SK-N-SH treated with all-trans-retinoic acid at 6 μM for 48 hours (cell line): ENCODE measurements around the gene CHP1.
A peak's percentile ranks its signal among the peaks of the same experiment; 100 is the strongest.

Experiments used
- ATAC-seq: fragments of 200-7000 bp; cut with Tn5 transposase; 3 replicates; pipeline ENCODE4 v1.9.1; 2020; ENCODE audit warnings: mild to moderate bottlenecking, moderate library complexity
- ARNTL ChIP-seq: fragments of 450-650 bp; formaldehyde crosslinking; IDR thresholded peaks from 2 replicates; pipeline ENCODE4 v1.5.0; 2020; ENCODE audit warnings: low read depth, mild to moderate bottlenecking, moderate library complexity, borderline replicate concordance
- BACH2 ChIP-seq: fragments of 250-450 bp; sonication (Bioruptor Pico); IDR thresholded peaks from 2 replicates; pipeline ENCODE4 v1.9.0; 2021; ENCODE audit warnings: mild to moderate bottlenecking, borderline replicate concordance
- CSDC2 ChIP-seq: fragments of 250-450 bp; sonication (Bioruptor Pico); IDR thresholded peaks from 2 replicates; pipeline ENCODE4 v1.5.0; 2020; ENCODE audit warnings: mild to moderate bottlenecking, moderate library complexity
- ESRRG ChIP-seq: fragments of 250-450 bp; sonication (Bioruptor Pico); IDR thresholded peaks from 2 replicates; pipeline ENCODE4 v1.6.1; 2021; ENCODE audit warnings: mild to moderate bottlenecking
- ISL1 ChIP-seq: fragments of 250-450 bp; sonication (Bioruptor Pico); IDR thresholded peaks from 2 replicates; pipeline ENCODE4 v2.1.2; 2022; ENCODE audit warnings: mild to moderate bottlenecking, moderate library complexity
- PPARA ChIP-seq: fragments of 250-450 bp; sonication (Bioruptor Pico); IDR thresholded peaks from 2 replicates; pipeline ENCODE4 v1.5.0; 2020; ENCODE audit warnings: mild to moderate bottlenecking, borderline replicate concordance
- RARB ChIP-seq: fragments of 250-450 bp; sonication (Bioruptor Pico); IDR thresholded peaks from 2 replicates; pipeline ENCODE4 v1.8.0; 2021; ENCODE audit warnings: mild to moderate bottlenecking, moderate library complexity
- SNAI2 ChIP-seq: fragments of 250-450 bp; sonication (Bioruptor Pico); IDR thresholded peaks from 2 replicates; pipeline ENCODE4 v1.5.0; 2020; ENCODE audit warnings: mild to moderate bottlenecking, moderate library complexity
- TCF4 ChIP-seq: fragments of 250-450 bp; sonication (Bioruptor Pico); IDR thresholded peaks from 2 replicates; pipeline ENCODE4 v1.8.0; 2021; ENCODE audit warnings: mild to moderate bottlenecking, moderate library complexity, borderline replicate concordance
- TOX ChIP-seq: fragments of 250-450 bp; sonication (Bioruptor Pico); IDR thresholded peaks from 2 replicates; pipeline ENCODE4 v1.8.0; 2021; ENCODE audit warnings: mild to moderate bottlenecking, moderate library complexity, borderline replicate concordance
- ZC3H10 ChIP-seq: fragments of 250-450 bp; sonication (Bioruptor Pico); IDR thresholded peaks from 2 replicates; pipeline ENCODE4 v1.5.1; 2021; ENCODE audit warnings: mild to moderate bottlenecking, moderate library complexity
- ZFP3 ChIP-seq: fragments of 250-450 bp; sonication (Bioruptor Pico); IDR thresholded peaks from 2 replicates; pipeline ENCODE4 v1.5.0; 2020; ENCODE audit warnings: mild to moderate bottlenecking, moderate library complexity
- ZFP30 ChIP-seq: fragments of 450-650 bp; formaldehyde crosslinking; IDR thresholded peaks from 2 replicates; pipeline ENCODE4 v1.5.0; 2022; ENCODE audit warnings: mild to moderate bottlenecking, moderate library complexity
- ZNF565 ChIP-seq: fragments of 450-650 bp; formaldehyde crosslinking; conservative IDR thresholded peaks from 2 replicates; pipeline ENCODE4 v1.5.0; 2020; ENCODE audit warnings: low read depth, mild to moderate bottlenecking, moderate library complexity
- ZNF70 ChIP-seq: fragments of 450-650 bp; formaldehyde crosslinking; IDR thresholded peaks from 2 replicates; pipeline ENCODE4 v1.5.0; 2020; ENCODE audit warnings: mild to moderate bottlenecking, moderate library complexity
- ZNF8 ChIP-seq: fragments of 450-650 bp; formaldehyde crosslinking; IDR thresholded peaks from 2 replicates; pipeline ENCODE4 v1.5.0; 2020; ENCODE audit warnings: mild to moderate bottlenecking, moderate library complexity
- TF ChIP-seq, protein P1 (sequence below): fragments of 250-450 bp; sonication (Bioruptor Pico); IDR thresholded peaks from 2 replicates; pipeline ENCODE4 v1.5.1; 2021; ENCODE audit warnings: mild to moderate bottlenecking, moderate library complexity
- TF ChIP-seq, protein P2 (sequence below): fragments of 250-450 bp; sonication (Bioruptor Pico); IDR thresholded peaks from 2 replicates; pipeline ENCODE4 v1.8.0; 2020; ENCODE audit warnings: mild to moderate bottlenecking, moderate library complexity, borderline replicate concordance
- TF ChIP-seq, protein P3 (sequence below): fragments of 250-450 bp; sonication (Bioruptor Pico); IDR thresholded peaks from 2 replicates; pipeline ENCODE4 v1.5.0; 2020; ENCODE audit warnings: mild to moderate bottlenecking, moderate library complexity
- TF ChIP-seq, protein P4 (sequence below): fragments of 250-450 bp; sonication (Bioruptor Pico); IDR thresholded peaks from 2 replicates; pipeline ENCODE4 v1.5.1; 2020; ENCODE audit warnings: low read depth, mild to moderate bottlenecking, moderate library complexity

The CHP1 gene

DNA sequence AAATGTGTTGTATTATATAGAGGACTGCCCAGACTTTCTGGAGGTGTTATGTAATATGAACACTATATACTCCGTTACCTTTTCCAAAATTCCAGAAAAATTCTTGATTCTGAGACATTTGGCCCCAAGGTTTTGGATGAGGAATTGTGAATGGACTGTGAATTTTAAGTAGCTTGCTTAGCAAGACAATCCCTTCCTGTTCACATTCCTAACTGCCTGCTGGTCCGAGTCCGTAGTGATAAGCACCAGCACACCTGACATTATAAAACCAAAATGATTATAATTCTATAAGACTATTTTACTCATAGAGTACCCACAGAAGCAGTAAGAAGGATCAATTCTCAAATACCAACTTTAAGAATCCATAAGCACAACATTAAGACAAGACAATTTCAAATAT lies 11.7 kb upstream of the CHP1 start:
- ATAC-seq = no peak
- TF ChIP-seq ZNF8 (CRISPR knock-in tag) (no peak), SNAI2 (CRISPR knock-in tag) (no peak), CSDC2 (CRISPR knock-in tag) (no peak), ISL1 (CRISPR knock-in tag) (no peak), TCF4 (CRISPR knock-in tag) (no peak), ZFP3 (CRISPR knock-in tag) (no peak), TOX (CRISPR knock-in tag) (no peak)
- TF ChIP-seq, protein P1, sequence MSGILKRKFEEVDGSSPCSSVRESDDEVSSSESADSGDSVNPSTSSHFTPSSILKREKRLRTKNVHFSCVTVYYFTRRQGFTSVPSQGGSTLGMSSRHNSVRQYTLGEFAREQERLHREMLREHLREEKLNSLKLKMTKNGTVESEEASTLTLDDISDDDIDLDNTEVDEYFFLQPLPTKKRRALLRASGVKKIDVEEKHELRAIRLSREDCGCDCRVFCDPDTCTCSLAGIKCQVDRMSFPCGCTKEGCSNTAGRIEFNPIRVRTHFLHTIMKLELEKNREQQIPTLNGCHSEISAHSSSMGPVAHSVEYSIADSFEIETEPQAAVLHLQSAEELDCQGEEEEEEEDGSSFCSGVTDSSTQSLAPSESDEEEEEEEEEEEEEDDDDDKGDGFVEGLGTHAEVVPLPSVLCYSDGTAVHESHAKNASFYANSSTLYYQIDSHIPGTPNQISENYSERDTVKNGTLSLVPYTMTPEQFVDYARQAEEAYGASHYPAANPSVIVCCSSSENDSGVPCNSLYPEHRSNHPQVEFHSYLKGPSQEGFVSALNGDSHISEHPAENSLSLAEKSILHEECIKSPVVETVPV = no peak
- TF ChIP-seq, protein P2, sequence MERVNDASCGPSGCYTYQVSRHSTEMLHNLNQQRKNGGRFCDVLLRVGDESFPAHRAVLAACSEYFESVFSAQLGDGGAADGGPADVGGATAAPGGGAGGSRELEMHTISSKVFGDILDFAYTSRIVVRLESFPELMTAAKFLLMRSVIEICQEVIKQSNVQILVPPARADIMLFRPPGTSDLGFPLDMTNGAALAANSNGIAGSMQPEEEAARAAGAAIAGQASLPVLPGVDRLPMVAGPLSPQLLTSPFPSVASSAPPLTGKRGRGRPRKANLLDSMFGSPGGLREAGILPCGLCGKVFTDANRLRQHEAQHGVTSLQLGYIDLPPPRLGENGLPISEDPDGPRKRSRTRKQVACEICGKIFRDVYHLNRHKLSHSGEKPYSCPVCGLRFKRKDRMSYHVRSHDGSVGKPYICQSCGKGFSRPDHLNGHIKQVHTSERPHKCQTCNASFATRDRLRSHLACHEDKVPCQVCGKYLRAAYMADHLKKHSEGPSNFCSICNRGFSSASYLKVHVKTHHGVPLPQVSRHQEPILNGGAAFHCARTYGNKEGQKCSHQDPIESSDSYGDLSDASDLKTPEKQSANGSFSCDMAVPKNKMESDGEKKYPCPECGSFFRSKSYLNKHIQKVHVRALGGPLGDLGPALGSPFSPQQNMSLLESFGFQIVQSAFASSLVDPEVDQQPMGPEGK (CRISPR knock-in tag) = no peak

DNA sequence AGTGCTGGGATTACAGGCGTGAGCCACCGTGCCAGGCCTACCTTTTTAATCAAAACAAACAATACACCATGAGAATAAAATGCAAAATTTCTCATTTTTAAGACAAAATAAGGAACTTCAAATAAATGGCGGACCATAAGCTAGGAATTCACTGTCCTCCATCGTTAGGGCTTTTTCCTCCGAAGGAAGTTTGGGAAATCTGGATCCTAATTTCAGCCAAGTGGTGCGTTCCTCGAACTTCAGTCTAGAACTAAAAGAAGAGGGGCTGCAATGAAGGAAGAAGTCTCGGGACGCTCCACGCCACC lies 771 bp upstream of the CHP1 start:
- no peak for ATAC-seq
- TF ChIP-seq ZFP3 (CRISPR knock-in tag) (no peak), ESRRG (no peak), ISL1 (CRISPR knock-in tag) (no peak), PPARA (CRISPR knock-in tag) (no peak), TCF4 (CRISPR knock-in tag) (no peak), ZNF70 (no peak), ZC3H10 (CRISPR knock-in tag) (no peak), RARB (CRISPR knock-in tag) (no peak), CSDC2 (CRISPR knock-in tag) (no peak; the same call in 1 of the 2 replicates), BACH2 (CRISPR knock-in tag) (no peak), TOX (CRISPR knock-in tag) (no peak), ZNF8 (CRISPR knock-in tag) (no peak), ZNF565 (CRISPR knock-in tag) (no peak), ZFP30 (no peak)
- TF ChIP-seq, protein P3, sequence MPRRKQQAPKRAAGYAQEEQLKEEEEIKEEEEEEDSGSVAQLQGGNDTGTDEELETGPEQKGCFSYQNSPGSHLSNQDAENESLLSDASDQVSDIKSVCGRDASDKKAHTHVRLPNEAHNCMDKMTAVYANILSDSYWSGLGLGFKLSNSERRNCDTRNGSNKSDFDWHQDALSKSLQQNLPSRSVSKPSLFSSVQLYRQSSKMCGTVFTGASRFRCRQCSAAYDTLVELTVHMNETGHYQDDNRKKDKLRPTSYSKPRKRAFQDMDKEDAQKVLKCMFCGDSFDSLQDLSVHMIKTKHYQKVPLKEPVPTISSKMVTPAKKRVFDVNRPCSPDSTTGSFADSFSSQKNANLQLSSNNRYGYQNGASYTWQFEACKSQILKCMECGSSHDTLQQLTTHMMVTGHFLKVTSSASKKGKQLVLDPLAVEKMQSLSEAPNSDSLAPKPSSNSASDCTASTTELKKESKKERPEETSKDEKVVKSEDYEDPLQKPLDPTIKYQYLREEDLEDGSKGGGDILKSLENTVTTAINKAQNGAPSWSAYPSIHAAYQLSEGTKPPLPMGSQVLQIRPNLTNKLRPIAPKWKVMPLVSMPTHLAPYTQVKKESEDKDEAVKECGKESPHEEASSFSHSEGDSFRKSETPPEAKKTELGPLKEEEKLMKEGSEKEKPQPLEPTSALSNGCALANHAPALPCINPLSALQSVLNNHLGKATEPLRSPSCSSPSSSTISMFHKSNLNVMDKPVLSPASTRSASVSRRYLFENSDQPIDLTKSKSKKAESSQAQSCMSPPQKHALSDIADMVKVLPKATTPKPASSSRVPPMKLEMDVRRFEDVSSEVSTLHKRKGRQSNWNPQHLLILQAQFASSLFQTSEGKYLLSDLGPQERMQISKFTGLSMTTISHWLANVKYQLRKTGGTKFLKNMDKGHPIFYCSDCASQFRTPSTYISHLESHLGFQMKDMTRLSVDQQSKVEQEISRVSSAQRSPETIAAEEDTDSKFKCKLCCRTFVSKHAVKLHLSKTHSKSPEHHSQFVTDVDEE (CRISPR knock-in tag) = no peak
- TF ChIP-seq, protein P4, sequence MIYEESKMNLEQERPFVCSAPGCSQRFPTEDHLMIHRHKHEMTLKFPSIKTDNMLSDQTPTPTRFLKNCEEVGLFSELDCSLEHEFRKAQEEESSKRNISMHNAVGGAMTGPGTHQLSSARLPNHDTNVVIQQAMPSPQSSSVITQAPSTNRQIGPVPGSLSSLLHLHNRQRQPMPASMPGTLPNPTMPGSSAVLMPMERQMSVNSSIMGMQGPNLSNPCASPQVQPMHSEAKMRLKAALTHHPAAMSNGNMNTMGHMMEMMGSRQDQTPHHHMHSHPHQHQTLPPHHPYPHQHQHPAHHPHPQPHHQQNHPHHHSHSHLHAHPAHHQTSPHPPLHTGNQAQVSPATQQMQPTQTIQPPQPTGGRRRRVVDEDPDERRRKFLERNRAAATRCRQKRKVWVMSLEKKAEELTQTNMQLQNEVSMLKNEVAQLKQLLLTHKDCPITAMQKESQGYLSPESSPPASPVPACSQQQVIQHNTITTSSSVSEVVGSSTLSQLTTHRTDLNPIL = no peak
- TF ChIP-seq, protein P2 (CRISPR knock-in tag) = no peak

DNA sequence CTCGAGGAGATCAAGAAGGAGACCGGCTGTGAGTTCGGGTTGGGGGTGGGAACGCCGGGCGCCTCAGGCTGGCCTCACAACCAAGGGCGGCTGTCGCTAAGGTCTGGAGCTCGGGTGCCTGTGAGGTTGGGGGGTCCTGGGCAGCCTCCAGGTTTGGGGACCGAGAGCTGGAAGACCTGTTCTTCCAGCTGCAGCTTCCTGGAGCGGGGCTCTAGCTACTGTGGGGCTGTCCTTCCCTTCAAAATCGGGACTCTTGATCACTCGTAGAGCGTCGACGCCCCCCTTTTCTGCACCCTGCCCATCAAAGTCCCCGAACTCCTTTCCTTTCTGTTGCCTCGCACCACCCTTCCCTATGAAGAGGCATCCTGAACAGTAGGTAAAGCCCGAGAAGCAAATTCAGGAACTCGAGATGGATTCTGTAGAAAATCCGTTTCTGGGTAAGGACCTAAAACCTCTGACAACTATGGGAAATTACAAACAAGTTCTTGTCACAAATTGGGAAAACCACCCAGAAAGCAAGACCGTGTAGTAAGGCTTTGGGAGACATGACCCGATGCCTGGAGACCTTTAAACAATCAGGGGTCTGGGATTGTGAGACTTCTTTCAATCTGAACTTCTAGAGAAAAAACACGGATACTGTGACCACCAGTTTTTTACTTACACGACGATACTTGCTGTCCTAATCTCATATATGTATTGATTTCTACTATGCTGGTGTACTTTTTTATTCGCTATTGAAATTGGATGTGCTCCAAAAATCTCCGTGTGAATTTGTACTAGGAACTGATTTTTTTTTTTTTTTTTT lies 556 bp downstream of the CHP1 start:
- TF ChIP-seq, protein P1 = no peak
- no peak for TF ChIP-seq ARNTL
- TF ChIP-seq ZNF70 = no peak
- TF ChIP-seq ZFP30 = no peak
- no peak for TF ChIP-seq CSDC2 (CRISPR knock-in tag)
- no peak for TF ChIP-seq TCF4 (CRISPR knock-in tag)
- peak; percentile 77 for ATAC-seq
